Measurements from ENCODE around the gene MYL5.
"Not testable (repeated sequence)": the region's sequence is repeated elsewhere in the genome, so short reads cannot be mapped to it uniquely, and the experiment has no call there.

The MYL5 gene

GRCh38 chr4:636628-637159 lies 37.6 kb upstream of the MYL5 start:
- no peak for DNase-seq

- DNase-seq: no peak
Observed at GRCh38 chr4:637536-638280, 36.6 kb upstream of the MYL5 start.

GRCh38 chr4:642366-642765 lies 32.0 kb upstream of the MYL5 start:
- DNase-seq: not testable (repeated sequence)

- peak; percentile 62 for DNase-seq
Observed at GRCh38 chr4:646460-646859, 27.9 kb upstream of the MYL5 start.

- DNase-seq: no peak
Observed at GRCh38 chr4:647481-647880, 26.9 kb upstream of the MYL5 start.

GRCh38 chr4:648579-649292 lies 25.6 kb upstream of the MYL5 start:
- no peak for DNase-seq

GRCh38 chr4:649293-649625 lies 25.1 kb upstream of the MYL5 start:
- no peak for DNase-seq

GRCh38 chr4:649751-650310 lies 24.5 kb upstream of the MYL5 start:
- DNase-seq: no peak

- no peak for DNase-seq
Observed at GRCh38 chr4:650461-650860, 23.9 kb upstream of the MYL5 start.

GRCh38 chr4:650951-651883 lies 23.1 kb upstream of the MYL5 start:
- no peak for DNase-seq

GRCh38 chr4:651884-652642 lies 22.3 kb upstream of the MYL5 start:
- no peak for DNase-seq

GRCh38 chr4:653080-653821 lies 21.1 kb upstream of the MYL5 start:
- no peak for DNase-seq

GRCh38 chr4:653831-654502 lies 20.4 kb upstream of the MYL5 start:
- no peak for DNase-seq

- no peak for DNase-seq
Observed at GRCh38 chr4:654503-654845, 19.9 kb upstream of the MYL5 start.

- DNase-seq: no peak
Observed at GRCh38 chr4:654871-655463, 19.4 kb upstream of the MYL5 start.

GRCh38 chr4:655464-656151 lies 18.7 kb upstream of the MYL5 start:
- no peak for DNase-seq

GRCh38 chr4:656436-657337 lies 17.7 kb upstream of the MYL5 start:
- DNase-seq: no peak

- no peak for DNase-seq
Observed at GRCh38 chr4:657338-657833, 17.0 kb upstream of the MYL5 start.
